ENCODE results near the gene FERMT2.

The FERMT2 gene

GRCh38 chr14:52951681-52952554 lies 1.1 kb upstream of the FERMT2 start:
- no peak for TF ChIP-seq POLR2A (IDR thresholded peaks at IDR 0.05; ENCODE audit: low read depth, low read length)
- DNase-seq (ENCODE audit: insufficient read length, low spot score) = peak; percentile 68
- FAIRE-seq = no peak

GRCh38 chr14:52950410-52950897 lies 396 bp downstream of the FERMT2 start:
- 0 out of 2 replicates have a peak, but pooled peaks have one; percentile 24 for TF ChIP-seq POLR2A (IDR thresholded peaks at IDR 0.05; ENCODE audit: low read depth, low read length)
- FAIRE-seq = no peak
- DNase-seq (ENCODE audit: insufficient read length, low spot score) = peak; percentile 22

GRCh38 chr14:52949711-52950409 lies 990 bp downstream of the FERMT2 start:
- DNase-seq (ENCODE audit: insufficient read length, low spot score) (peak; percentile 38), FAIRE-seq (peak; percentile 88)
- TF ChIP-seq POLR2A (IDR thresholded peaks at IDR 0.05; ENCODE audit: low read depth, low read length) = no peak

GRCh38 chr14:52949249-52949648 lies 1.6 kb downstream of the FERMT2 start:
- TF ChIP-seq POLR2A (IDR thresholded peaks at IDR 0.05; ENCODE audit: low read depth, low read length) = no peak
- no peak for FAIRE-seq

GRCh38 chr14:52948836-52949235 lies 2.0 kb downstream of the FERMT2 start:
- TF ChIP-seq POLR2A (IDR thresholded peaks at IDR 0.05; ENCODE audit: low read depth, low read length) = no peak
- FAIRE-seq = no peak

More at GRCh38 chr14:52949249-52949648, 1.6 kb downstream of the FERMT2 start:
- no peak for DNase-seq (ENCODE audit: insufficient read length, low spot score)

GRCh38 chr14:52948039-52948438 lies 2.8 kb downstream of the FERMT2 start:
- DNase-seq (ENCODE audit: insufficient read length, low spot score) (no peak), FAIRE-seq (no peak)
- TF ChIP-seq POLR2A (IDR thresholded peaks at IDR 0.05; ENCODE audit: low read depth, low read length) = no peak

More at GRCh38 chr14:52948836-52949235, 2.0 kb downstream of the FERMT2 start:
- DNase-seq (ENCODE audit: insufficient read length, low spot score) = no peak

- DNase-seq (ENCODE audit: insufficient read length, low spot score) = no peak
- TF ChIP-seq POLR2A (IDR thresholded peaks at IDR 0.05; ENCODE audit: low read depth, low read length) = no peak
- no peak for FAIRE-seq
These were observed 6.6 kb downstream of the FERMT2 start for GRCh38 chr14:52944254-52944653.

GRCh38 chr14:52939427-52939826 lies 11.4 kb downstream of the FERMT2 start:
- DNase-seq (ENCODE audit: insufficient read length, low spot score) = no peak
- no peak for FAIRE-seq
- no peak for TF ChIP-seq POLR2A (IDR thresholded peaks at IDR 0.05; ENCODE audit: low read depth, low read length)

GRCh38 chr14:52937869-52938268 lies 13.0 kb downstream of the FERMT2 start:
- no peak for TF ChIP-seq POLR2A (IDR thresholded peaks at IDR 0.05; ENCODE audit: low read depth, low read length)
- no peak for DNase-seq (ENCODE audit: insufficient read length, low spot score)
- FAIRE-seq = no peak

- DNase-seq (ENCODE audit: insufficient read length, low spot score) = no peak
- no peak for FAIRE-seq
- no peak for TF ChIP-seq POLR2A (IDR thresholded peaks at IDR 0.05; ENCODE audit: low read depth, low read length)
These were observed 13.5 kb downstream of the FERMT2 start for GRCh38 chr14:52937306-52937705.

GRCh38 chr14:52936437-52936836 lies 14.4 kb downstream of the FERMT2 start:
- TF ChIP-seq POLR2A (IDR thresholded peaks at IDR 0.05; ENCODE audit: low read depth, low read length) = no peak
- DNase-seq (ENCODE audit: insufficient read length, low spot score) (no peak), FAIRE-seq (no peak)

- FAIRE-seq = no peak
- no peak for TF ChIP-seq POLR2A (IDR thresholded peaks at IDR 0.05; ENCODE audit: low read depth, low read length)
These were observed 15.0 kb downstream of the FERMT2 start for GRCh38 chr14:52935833-52936232.

GRCh38 chr14:52934762-52935161 lies 16.1 kb downstream of the FERMT2 start:
- no peak for TF ChIP-seq POLR2A (IDR thresholded peaks at IDR 0.05; ENCODE audit: low read depth, low read length)
- DNase-seq (ENCODE audit: insufficient read length, low spot score) = no peak

More at GRCh38 chr14:52935833-52936232, 15.0 kb downstream of the FERMT2 start:
- no peak for DNase-seq (ENCODE audit: insufficient read length, low spot score)

GRCh38 chr14:52929192-52929807 lies 21.6 kb downstream of the FERMT2 start:
- DNase-seq (ENCODE audit: insufficient read length, low spot score) (no peak), FAIRE-seq (no peak)
- no peak for TF ChIP-seq POLR2A (IDR thresholded peaks at IDR 0.05; ENCODE audit: low read depth, low read length)

More at GRCh38 chr14:52934762-52935161, 16.1 kb downstream of the FERMT2 start:
- no peak for FAIRE-seq
